LNCaP clone FGC (cell line): ENCODE data around the gene LUZP2.

Experiments used
- DNase-seq: peaks from one replicate; pipeline ENCODE4 v3.0.0-alpha.2; 2011; ENCODE audit warnings: low read depth
- H3K4me3 ChIP-seq: 2 replicates; pipeline ENCODE4 v1.5.1; 2011; ENCODE audit warnings: mild to moderate bottlenecking, low read depth, low read length, control low read depth
- TF ChIP-seq, protein P1 (sequence below): IDR thresholded peaks from 2 replicates; pipeline ENCODE4 v1.5.1; 2012; ENCODE audit warnings: mild to moderate bottlenecking; ENCODE audit not compliant: control insufficient read depth, insufficient read depth; ENCODE audit errors: extremely low read depth

The LUZP2 gene

DNA sequence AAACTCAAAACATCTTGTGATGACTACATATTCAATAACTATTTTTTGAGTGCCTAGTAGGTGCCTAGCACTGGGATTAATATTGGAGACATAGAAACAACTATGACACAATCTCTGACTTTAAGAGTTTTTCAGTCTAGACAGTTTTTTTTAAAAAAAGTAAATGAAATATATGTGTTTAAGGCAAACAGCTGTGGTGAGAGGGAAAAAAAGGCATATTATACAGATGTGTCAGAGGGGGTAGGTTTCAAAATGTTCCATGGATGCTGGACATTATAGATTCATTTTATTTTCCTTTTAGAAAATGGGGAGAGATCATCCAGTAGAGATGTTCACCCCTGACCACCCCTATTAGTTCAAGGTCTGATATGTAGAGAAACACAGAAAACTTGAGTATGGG, 90.8 kb downstream of the LUZP2 start:
- H3K4me3 ChIP-seq: no peak overlapping the region
- TF ChIP-seq, protein P1, sequence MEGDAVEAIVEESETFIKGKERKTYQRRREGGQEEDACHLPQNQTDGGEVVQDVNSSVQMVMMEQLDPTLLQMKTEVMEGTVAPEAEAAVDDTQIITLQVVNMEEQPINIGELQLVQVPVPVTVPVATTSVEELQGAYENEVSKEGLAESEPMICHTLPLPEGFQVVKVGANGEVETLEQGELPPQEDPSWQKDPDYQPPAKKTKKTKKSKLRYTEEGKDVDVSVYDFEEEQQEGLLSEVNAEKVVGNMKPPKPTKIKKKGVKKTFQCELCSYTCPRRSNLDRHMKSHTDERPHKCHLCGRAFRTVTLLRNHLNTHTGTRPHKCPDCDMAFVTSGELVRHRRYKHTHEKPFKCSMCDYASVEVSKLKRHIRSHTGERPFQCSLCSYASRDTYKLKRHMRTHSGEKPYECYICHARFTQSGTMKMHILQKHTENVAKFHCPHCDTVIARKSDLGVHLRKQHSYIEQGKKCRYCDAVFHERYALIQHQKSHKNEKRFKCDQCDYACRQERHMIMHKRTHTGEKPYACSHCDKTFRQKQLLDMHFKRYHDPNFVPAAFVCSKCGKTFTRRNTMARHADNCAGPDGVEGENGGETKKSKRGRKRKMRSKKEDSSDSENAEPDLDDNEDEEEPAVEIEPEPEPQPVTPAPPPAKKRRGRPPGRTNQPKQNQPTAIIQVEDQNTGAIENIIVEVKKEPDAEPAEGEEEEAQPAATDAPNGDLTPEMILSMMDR: no peak
- no peak for DNase-seq

DNA sequence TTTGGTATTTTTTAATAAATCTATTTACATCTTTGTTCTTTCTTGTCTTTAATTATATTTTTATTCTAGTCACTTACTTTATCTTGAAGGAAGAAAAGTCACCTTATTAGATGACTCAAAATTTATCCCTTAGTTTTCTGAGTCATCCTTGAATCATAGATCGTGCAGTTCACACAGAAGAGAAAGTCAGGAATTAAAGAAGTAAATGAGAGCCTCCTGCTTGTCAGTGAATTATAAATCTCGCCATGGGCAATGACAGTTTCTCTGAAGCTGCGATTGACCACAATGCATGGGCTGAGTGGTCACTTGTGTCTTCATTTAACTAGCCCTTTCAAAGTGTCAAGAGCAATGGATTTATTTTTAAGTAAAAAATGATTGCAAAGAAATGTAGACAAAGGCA, 91.2 kb downstream of the LUZP2 start:
- no peak overlapping the region for H3K4me3 ChIP-seq
- DNase-seq: no peak
- TF ChIP-seq, protein P1: no peak

DNA sequence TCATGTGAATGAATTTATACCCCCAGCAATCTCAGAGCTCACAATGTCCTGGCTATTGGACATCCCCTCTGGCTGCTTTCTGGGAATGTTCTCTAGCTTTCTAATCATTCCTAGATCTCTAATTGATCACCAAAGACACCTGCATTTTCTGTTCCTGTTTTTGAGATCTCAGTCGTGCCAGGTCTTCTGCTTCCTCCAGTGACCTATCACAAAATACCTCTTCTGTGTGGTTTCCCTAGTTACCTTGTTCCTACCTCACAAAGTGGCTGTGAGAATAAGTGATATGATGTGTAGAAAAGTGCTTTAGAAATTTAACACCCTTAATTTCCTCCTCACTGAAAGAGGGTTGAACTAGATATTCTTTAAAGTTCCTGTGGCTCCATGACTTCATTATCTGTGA, 92.2 kb downstream of the LUZP2 start:
- DNase-seq: no peak
- TF ChIP-seq, protein P1: no peak
- H3K4me3 ChIP-seq: no peak overlapping the region

DNA sequence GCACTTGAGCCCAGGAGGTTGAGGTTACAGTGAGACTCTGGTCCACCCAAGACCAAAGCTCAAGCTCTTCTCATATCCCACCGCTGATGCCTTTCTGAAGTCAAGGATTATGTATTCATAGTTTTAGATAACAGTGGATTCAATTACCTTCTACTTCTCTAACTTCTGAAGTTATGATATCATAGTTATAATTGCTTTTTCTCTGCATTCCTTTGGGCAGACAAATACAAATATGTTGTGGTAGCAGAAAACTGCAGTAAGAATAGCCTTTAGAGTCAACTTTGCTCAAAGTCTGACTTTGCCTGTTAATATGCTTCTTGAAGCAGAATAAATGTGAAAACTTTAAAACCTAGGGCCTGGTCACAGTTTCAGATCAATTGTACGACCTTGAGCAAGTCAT, 94.4 kb downstream of the LUZP2 start:
- no peak for DNase-seq
- TF ChIP-seq, protein P1: no peak
- no peak overlapping the region for H3K4me3 ChIP-seq

DNA sequence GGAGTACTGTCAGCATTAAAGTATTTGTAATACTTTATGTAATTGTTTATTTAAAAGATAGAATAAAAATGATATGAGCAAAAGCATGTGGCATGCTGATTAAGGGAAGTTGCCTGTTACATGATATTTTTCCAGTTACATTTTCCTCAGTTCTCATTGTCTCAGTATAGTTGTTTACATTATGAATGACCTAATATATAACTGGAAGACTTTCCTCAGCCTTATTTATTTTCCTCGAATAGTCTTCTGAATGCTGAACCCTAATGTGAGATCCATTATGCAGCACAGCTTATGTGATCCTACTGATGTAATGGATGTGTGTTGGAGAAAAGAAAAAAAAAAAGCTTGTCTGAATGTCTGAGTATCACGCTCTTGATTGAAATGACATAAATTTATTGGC, 95.5 kb downstream of the LUZP2 start:
- DNase-seq: peak; percentile 35
- TF ChIP-seq, protein P1: no peak
- H3K4me3 ChIP-seq: no peak overlapping the region

DNA sequence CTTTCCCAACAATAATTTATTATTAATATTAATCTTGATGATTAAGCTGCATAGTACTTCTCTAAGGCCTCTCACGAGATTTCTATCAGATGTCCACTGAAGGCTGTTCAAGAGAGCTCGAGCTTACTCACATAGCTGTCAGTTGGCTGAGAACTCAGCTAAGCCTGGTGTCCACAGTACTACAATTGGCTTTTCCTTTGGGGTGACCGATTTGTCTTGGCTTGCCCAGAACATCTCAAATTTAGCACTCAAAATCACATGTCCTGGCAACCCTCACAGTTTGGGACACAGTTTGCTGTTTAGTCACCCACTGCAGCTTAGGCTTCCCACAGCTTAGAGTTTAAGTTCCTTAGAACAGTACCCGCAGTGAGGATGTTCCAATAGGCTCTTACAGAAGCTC, 96.5 kb downstream of the LUZP2 start:
- TF ChIP-seq, protein P1: no peak
- DNase-seq: no peak
- no peak overlapping the region for H3K4me3 ChIP-seq

DNA sequence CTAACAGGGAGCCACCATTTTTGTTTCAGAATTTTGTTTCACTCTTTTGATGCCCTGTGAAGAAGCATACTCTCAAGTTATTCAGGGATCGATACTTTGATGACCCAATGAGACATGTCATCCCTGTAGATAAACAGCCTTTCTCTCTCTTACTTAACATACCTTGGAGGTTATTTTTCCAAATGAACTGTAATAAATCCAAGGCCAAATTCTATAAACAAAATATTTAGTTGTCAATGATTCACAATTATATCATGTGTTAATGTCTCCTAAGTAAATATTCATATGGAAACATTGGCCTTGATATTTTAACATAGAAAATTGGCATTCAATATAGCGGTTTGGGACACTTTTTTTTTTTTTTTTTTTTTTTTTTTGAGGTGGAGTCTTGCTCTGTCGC, 97.5 kb downstream of the LUZP2 start:
- H3K4me3 ChIP-seq: no peak overlapping the region
- TF ChIP-seq, protein P1: no peak
- no peak for DNase-seq
